Lower leg skin (tissue), 3 donors: ENCODE measurements around the gene TTYH3.

Source experiments
- POLR2A ChIP-seq, 2 donors: fragments of 450-650 bp; IDR thresholded peaks; one replicate each; pipeline ENCODE4 v1.6.1; 2016 to 2017; ENCODE audit warnings: antibody characterized with exemption in 2 of 2, mild to moderate bottlenecking in 1 of 2, moderate library complexity in 1 of 2
- TF ChIP-seq, protein P1 (sequence below), 3 donors: fragments of 450-650 bp; IDR thresholded peaks; one replicate each; pipeline ENCODE4 v1.5.1; 2016; ENCODE audit warnings: antibody characterized with exemption in 3 of 3, mild to moderate bottlenecking in 3 of 3, moderate library complexity in 2 of 3

GRCh38 chr7:2673934-2674333, 42.1 kb downstream of the TTYH3 start:
- TF ChIP-seq, protein P1, sequence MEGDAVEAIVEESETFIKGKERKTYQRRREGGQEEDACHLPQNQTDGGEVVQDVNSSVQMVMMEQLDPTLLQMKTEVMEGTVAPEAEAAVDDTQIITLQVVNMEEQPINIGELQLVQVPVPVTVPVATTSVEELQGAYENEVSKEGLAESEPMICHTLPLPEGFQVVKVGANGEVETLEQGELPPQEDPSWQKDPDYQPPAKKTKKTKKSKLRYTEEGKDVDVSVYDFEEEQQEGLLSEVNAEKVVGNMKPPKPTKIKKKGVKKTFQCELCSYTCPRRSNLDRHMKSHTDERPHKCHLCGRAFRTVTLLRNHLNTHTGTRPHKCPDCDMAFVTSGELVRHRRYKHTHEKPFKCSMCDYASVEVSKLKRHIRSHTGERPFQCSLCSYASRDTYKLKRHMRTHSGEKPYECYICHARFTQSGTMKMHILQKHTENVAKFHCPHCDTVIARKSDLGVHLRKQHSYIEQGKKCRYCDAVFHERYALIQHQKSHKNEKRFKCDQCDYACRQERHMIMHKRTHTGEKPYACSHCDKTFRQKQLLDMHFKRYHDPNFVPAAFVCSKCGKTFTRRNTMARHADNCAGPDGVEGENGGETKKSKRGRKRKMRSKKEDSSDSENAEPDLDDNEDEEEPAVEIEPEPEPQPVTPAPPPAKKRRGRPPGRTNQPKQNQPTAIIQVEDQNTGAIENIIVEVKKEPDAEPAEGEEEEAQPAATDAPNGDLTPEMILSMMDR (IDR thresholded peaks at IDR 0.05) = no peak
- TF ChIP-seq POLR2A (IDR thresholded peaks at IDR 0.05) = no peak
